H1 (cell line): ENCODE measurements around the gene TRAPPC8. TPM values are rescaled to one million over a fixed set of nuclear protein-coding genes. Genes with fewer than 3 reads are reported as not detected.

Experiments used
- CTCF ChIA-PET: fragments of 300-600 bp; sonication (Branson Sonifier 250); formaldehyde crosslinking; loops from one replicate; lab custom pipeline; 2021; ENCODE audit not compliant: partially characterized antibody; lab: Charles Lee
- POLR2A ChIA-PET: fragments of 300-600 bp; sonication (Branson Sonifier 250); formaldehyde crosslinking; loops from one replicate; lab custom pipeline; 2021; ENCODE audit warnings: inconsistent platforms; ENCODE audit not compliant: partially characterized antibody; lab: Charles Lee
- DNase-seq, 2 experiments: peaks; one replicate each; pipeline versions ENCODE4 v3.0.0 to v3.0.0-alpha.2; 2010 to 2022; ENCODE audit warnings: low spot score in 2 of 2, low read depth in 1 of 2, mixed read lengths in 1 of 2
- FAIRE-seq: peaks from 2 replicates; lab custom pipeline; 2011; peaks lifted over from hg19 to GRCh38; lab: Jason Lieb, UNC
- H2AFZ ChIP-seq: 2 replicates; pipeline ENCODE4 v1.8.1; 2012; ENCODE audit warnings: low read length, inconsistent platforms
- H2AK5ac ChIP-seq: 2 replicates; pipeline ENCODE4 v1.6.1; 2013; ENCODE audit warnings: low read depth, low read length
- H2BK120ac ChIP-seq: replicated peaks from 2 replicates; pipeline ENCODE3; 2013; ENCODE audit warnings: low read depth, low read length, inconsistent platforms
- H2BK12ac ChIP-seq: 2 replicates; pipeline ENCODE4 v1.6.1; 2013; ENCODE audit warnings: low read depth, low read length
- H2BK15ac ChIP-seq: 2 replicates; pipeline ENCODE4 v1.6.1; 2013; ENCODE audit warnings: low read length
- H2BK20ac ChIP-seq: 2 replicates; pipeline ENCODE4 v1.6.1; 2013; ENCODE audit warnings: low read length
- H2BK5ac ChIP-seq: 2 replicates; pipeline ENCODE4 v1.6.1; 2013; ENCODE audit warnings: low read depth, low read length
- H3K14ac ChIP-seq: 2 replicates; pipeline ENCODE4 v1.6.1; 2013; ENCODE audit warnings: inconsistent platforms; ENCODE audit not compliant: insufficient read length
- H3K18ac ChIP-seq: 2 replicates; pipeline ENCODE4 v1.6.1; 2013; ENCODE audit warnings: low read length; ENCODE audit errors: extremely low read depth
- H3K23ac ChIP-seq: 2 replicates; pipeline ENCODE4 v1.6.1; 2013; ENCODE audit warnings: inconsistent platforms; ENCODE audit not compliant: insufficient read length
- H3K23me2 ChIP-seq: 2 replicates; pipeline ENCODE4 v1.6.1; 2013; ENCODE audit warnings: low read depth, low read length
- H3K27ac ChIP-seq: 2 replicates; pipeline ENCODE4 v1.6.1; 2011; ENCODE audit warnings: low read depth, low read length, inconsistent platforms
- H3K27me3 ChIP-seq, 4 experiments: replicated peaks in 1 of 4; 1 replicate in 1 of 4; 2 replicates in 3 of 4; pipeline versions ENCODE4 v1.6.1 to v1.8.1; 2011 to 2013; ENCODE audit warnings: low read length in 3 of 4, mild to moderate bottlenecking in 3 of 4, inconsistent platforms in 2 of 4, mixed read lengths in 2 of 4, moderate library complexity in 1 of 4; ENCODE audit not compliant: control insufficient read depth in 3 of 4, insufficient read depth in 3 of 4; ENCODE audit errors: extremely low read depth in 1 of 4
- H3K36me3 ChIP-seq, 4 experiments: 2 replicates each; pipeline versions ENCODE4 v1.6.1 to v1.8.1; 2011 to 2013; ENCODE audit warnings: mild to moderate bottlenecking in 4 of 4, low read length in 3 of 4, moderate library complexity in 2 of 4, control low read depth in 1 of 4, inconsistent platforms in 1 of 4; ENCODE audit not compliant: insufficient read depth in 4 of 4, control insufficient read depth in 2 of 4
- H3K4ac ChIP-seq: replicated peaks from 2 replicates; pipeline ENCODE3; 2013; ENCODE audit warnings: low read length, low read depth, mixed read lengths, inconsistent platforms; ENCODE audit not compliant: insufficient read length
- H3K4me1 ChIP-seq, 4 experiments: replicated peaks in 1 of 4; 1 replicate in 1 of 4; 2 replicates in 3 of 4; pipeline versions ENCODE4 v1.6.1 to v1.8.1; 2011 to 2013; ENCODE audit warnings: low read length in 3 of 4, inconsistent platforms in 2 of 4, mixed read lengths in 1 of 4; ENCODE audit not compliant: insufficient read depth in 4 of 4, control insufficient read depth in 3 of 4
- H3K4me2 ChIP-seq, 2 experiments: 2 replicates each; pipeline versions ENCODE4 v1.6.1 to v1.8.1; 2011 to 2013; ENCODE audit warnings: low read depth in 2 of 2, low read length in 2 of 2, control low read depth in 1 of 2, inconsistent platforms in 1 of 2, mild to moderate bottlenecking in 1 of 2; ENCODE audit not compliant: insufficient read depth in 1 of 2
- H3K4me3 ChIP-seq, 4 experiments: fragments of 200-600, 300-600 bp in 1 of 4; sonication (generic), shearing (Covaris generic), sonication (Bioruptor Twin) in 1 of 4; 2 replicates each; pipeline versions ENCODE4 v1.5.1 to v1.8.1; 2011 to 2016; ENCODE audit warnings: low read length in 4 of 4, low read depth in 3 of 4, control low read depth in 2 of 4, inconsistent platforms in 2 of 4, mild to moderate bottlenecking in 2 of 4, mixed read lengths in 1 of 4, moderate library complexity in 1 of 4; ENCODE audit not compliant: insufficient read depth in 2 of 4; ENCODE audit errors: extremely low read depth in 1 of 4
- H3K56ac ChIP-seq: replicated peaks from 2 replicates; pipeline ENCODE3; 2013; ENCODE audit warnings: low read depth, mild to moderate bottlenecking, mixed read lengths, low read length, inconsistent platforms; ENCODE audit not compliant: insufficient read length
- H3K79me1 ChIP-seq: 2 replicates; pipeline ENCODE4 v1.6.1; 2013; ENCODE audit warnings: low read depth, low read length, control low read depth
- H3K79me2 ChIP-seq, 2 experiments: 2 replicates each; pipeline versions ENCODE4 v1.6.1 to v1.8.1; 2012 to 2013; ENCODE audit warnings: low read length in 2 of 2, mild to moderate bottlenecking in 2 of 2, inconsistent platforms in 1 of 2; ENCODE audit not compliant: insufficient read depth in 2 of 2, control insufficient read depth in 1 of 2
- H3K9ac ChIP-seq, 4 experiments: replicated peaks in 1 of 4; 1 replicate in 1 of 4; 2 replicates in 3 of 4; pipeline versions ENCODE4 v1.6.1 to v1.8.1; 2011 to 2013; ENCODE audit warnings: low read depth in 3 of 4, low read length in 3 of 4, control low read depth in 2 of 4, mild to moderate bottlenecking in 2 of 4, moderate library complexity in 2 of 4, inconsistent platforms in 1 of 4; ENCODE audit errors: extremely low read depth in 1 of 4
- H3K9me3 ChIP-seq, 2 experiments: 2 replicates each; pipeline versions ENCODE4 v1.6.1 to v1.8.1; 2012 to 2013; ENCODE audit warnings: mild to moderate bottlenecking in 2 of 2, moderate library complexity in 2 of 2, control low read depth in 1 of 2, inconsistent platforms in 1 of 2, low read depth in 1 of 2, low read length in 1 of 2, mixed read lengths in 1 of 2; ENCODE audit not compliant: insufficient read depth in 2 of 2
- H4K20me1 ChIP-seq, 2 experiments: replicated peaks in 1 of 2; 2 replicates each; pipeline versions ENCODE3 to v1.8.1; 2011 to 2013; ENCODE audit warnings: inconsistent platforms in 2 of 2, low read length in 2 of 2, mild to moderate bottlenecking in 1 of 2; ENCODE audit not compliant: insufficient read depth in 2 of 2, control insufficient read depth in 1 of 2
- H4K5ac ChIP-seq: 2 replicates; pipeline ENCODE4 v1.6.1; 2013; ENCODE audit warnings: low read length, low read depth, mixed read lengths, inconsistent platforms; ENCODE audit not compliant: insufficient read length
- H4K8ac ChIP-seq: 2 replicates; pipeline ENCODE4 v1.8.0; 2013; ENCODE audit warnings: mild to moderate bottlenecking, moderate library complexity, low read length, inconsistent platforms; ENCODE audit not compliant: insufficient read depth; ENCODE audit errors: extremely low read depth
- H4K91ac ChIP-seq: replicated peaks from 2 replicates; pipeline ENCODE3; 2013; ENCODE audit warnings: low read length, mixed read lengths, inconsistent platforms; ENCODE audit not compliant: insufficient read length
- HDAC2 ChIP-seq, 2 experiments: fragments of 300-600 bp in 1 of 2; sonication (generic) in 1 of 2; IDR thresholded peaks; 2 replicates each; pipeline ENCODE4 v1.6.1; 2011 to 2012; ENCODE audit warnings: low read depth in 2 of 2, low read length in 2 of 2, mild to moderate bottlenecking in 2 of 2, moderate library complexity in 2 of 2, borderline replicate concordance in 1 of 2, inconsistent platforms in 1 of 2
- NANOG ChIP-seq: IDR thresholded peaks from 2 replicates; pipeline ENCODE4 v1.6.1; 2011; ENCODE audit warnings: low read length, low read depth, mild to moderate bottlenecking, inconsistent platforms; ENCODE audit not compliant: insufficient read depth, poor library complexity, severe bottlenecking
- TAF1 ChIP-seq: IDR thresholded peaks from 2 replicates; pipeline ENCODE4 v1.6.1; 2011; ENCODE audit warnings: mild to moderate bottlenecking, low read depth, low read length
- TEAD4 ChIP-seq: IDR thresholded peaks from 2 replicates; pipeline ENCODE4 v1.6.1; 2012; ENCODE audit warnings: low read depth, low read length, inconsistent platforms, mixed read lengths
- WGBS, 2 experiments: shearing (Covaris generic) in 1 of 2; methylation state at CpG; one replicate each; pipeline versions ENCODE4 v1.1.6 to v1.1.7; 2013 to 2015; ENCODE audit warnings: low lambda C conversion rate in 2 of 2, mixed read lengths in 2 of 2, inconsistent platforms in 1 of 2, low coverage in 1 of 2, missing lambda C conversion rate in 1 of 2; ENCODE audit not compliant: insufficient replicate concordance in 2 of 2, insufficient coverage in 1 of 2, insufficient read length in 1 of 2; ENCODE audit errors: extremely low coverage in 1 of 2, missing lambda C conversion rate in 1 of 2; 5-methylcytosine and 5-hydroxymethylcytosine counted together
- polyA plus RNA-seq, 7 experiments: library from polyadenylated mRNA; depleted of rRNA in 3 of 7; stranded (reverse) in 5 of 7; unstranded in 2 of 7; fragments of >200 nt in 5 of 7; fragments of 200-250 nt in 2 of 7; gene quantifications; 1 replicate in 5 of 7; 2 replicates in 1 of 7; 4 replicates in 1 of 7; pipeline versions ENCODE4 v1.2.1 to v1.2.3, GENCODE V29; 2011 to 2013; ENCODE audit warnings: missing spikeins in 2 of 7, mixed read lengths in 2 of 7
- total RNA-seq: library from RNA; stranded (reverse); fragmentation: NEBNext Ultra II Directional; extraction: Animal tissue kit (Norgen Biotek cat#: 25700); gene quantifications from 2 replicates; pipeline ENCODE4 v1.2.1, GENCODE V29; 2021

Gene TRAPPC8
- total and polyA plus RNA-seq, 2 of the 8 experiments (the other 6 are each of a cell fraction or from before 2014, with no cell fraction given), result 43.6 to 56.5 TPM

DNA sequence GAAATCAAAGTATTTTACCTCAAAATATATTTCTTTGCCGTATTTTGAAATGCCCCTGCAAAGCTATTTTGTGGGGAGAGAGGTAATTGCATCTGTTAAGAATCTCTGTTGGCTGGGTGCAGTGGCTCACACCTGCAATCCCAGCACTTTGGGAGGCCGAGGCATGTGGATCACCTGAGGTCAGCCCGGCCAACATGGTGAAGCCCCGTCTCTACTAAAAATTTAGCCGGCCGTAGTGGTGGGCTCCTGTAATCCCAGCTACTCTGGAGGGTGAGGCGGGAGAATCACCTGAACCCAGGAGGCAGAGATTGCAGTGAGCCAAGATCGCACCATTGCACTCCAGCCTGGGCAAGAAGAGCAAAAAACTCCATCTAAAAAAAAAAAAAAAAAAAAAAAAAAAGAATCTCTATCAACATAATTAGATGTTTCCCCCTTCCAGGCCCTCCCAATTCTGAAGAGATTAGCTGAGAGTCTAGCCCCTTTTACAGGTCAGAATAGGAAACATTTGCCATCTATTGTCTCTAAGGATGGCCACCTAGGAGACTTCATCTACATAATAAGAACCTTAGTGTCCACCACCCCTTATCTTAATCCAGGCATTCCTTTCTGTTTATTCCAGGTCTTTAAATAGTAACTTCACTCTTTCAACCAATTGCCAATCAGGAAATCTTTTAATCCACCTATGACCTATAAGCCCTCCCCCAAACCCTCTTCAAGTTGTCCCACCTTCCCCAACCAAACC lies 3.5 kb upstream of the TRAPPC8 start:
- peak overlapping the region; percentile 87; the same call in 1 of the 2 replicates for H2BK5ac ChIP-seq
- no peak overlapping the region for H4K5ac ChIP-seq
- peak in 1 of 2 experiments; percentile 27 for DNase-seq
- no peak overlapping the region for H3K56ac ChIP-seq
- H3K9ac ChIP-seq, result no peak overlapping the region; a peak in 1 of 7 replicates
- H3K14ac ChIP-seq, result no peak overlapping the region
- CTCF ChIA-PET, result interaction anchor here (0.5 kb wide), 1 partner anchor 14 kb away, joined by 3 read pairs; no protein-coding TSS in a partner anchor
- H4K91ac ChIP-seq, result no peak overlapping the region
- POLR2A ChIA-PET, result interaction anchor here (1.2 kb wide), 1 partner anchor 22 kb away, joined by 3 read pairs; no protein-coding TSS in a partner anchor
- H4K8ac ChIP-seq, result no peak overlapping the region
- H4K20me1 ChIP-seq, result peaks cover 0 to 5% of the 10 kb centered on the region in 2 experiments
- TF ChIP-seq HDAC2 (IDR thresholded peaks at IDR 0.05; ENCODE audit: borderline replicate concordance in 1 of 2, low read depth in 2 of 2, low read length in 2 of 2) (peak in 1 of 2 experiments; percentile 74; a peak in 1 of 4 replicates), TEAD4 (no peak), TAF1 (no peak), NANOG (peak; percentile 26)
- TF ChIP-seq, all 59 proteins: peak for 2
- Histone ChIP-seq H2AK5ac (no peak overlapping the region), H2AFZ (no peak overlapping the region), H3K9me3 (no peaks in the 10 kb centered on the region), H3K23me2 (peaks cover 11% of the 10 kb centered on the region), H2BK20ac (no peak overlapping the region), H3K79me1 (no peaks in the 10 kb centered on the region; the same call in 1 of the 2 replicates), H3K79me2 (peaks cover 0 to 32% of the 10 kb centered on the region in 2 experiments; a peak in 3 of 4 replicates), H2BK12ac (no peak overlapping the region; the same call in 1 of the 2 replicates), H3K4me3 (peak overlapping the region in 1 of 4 experiments; percentile 10; a peak in 1 of 8 replicates), H3K27me3 (no peaks in the 10 kb centered on the region), H3K23ac (no peak overlapping the region), H3K36me3 (no peaks in the 10 kb centered on the region), H3K18ac (0 out of 2 replicates have a peak overlapping the region, but pooled peaks have one; percentile 54), H3K4me1 (peaks cover 0 to 10% (median 4%) of the 10 kb centered on the region in 4 experiments; a peak in 5 of 7 replicates), H2BK120ac (no peak overlapping the region), H3K4ac (no peak overlapping the region), H2BK15ac (no peak overlapping the region), H3K4me2 (no peak overlapping the region), H3K27ac (no peak overlapping the region)
- WGBS, 2 experiments, result 37% methylated on average over 8 of the region's 8 CpGs; no CpG with 5 or more reads in 1 of the 2 experiments
- no peak for FAIRE-seq
